GM12864 (cell line): ENCODE data around the gene HAUS3.

Experiments
- DNase-seq: peaks from one replicate; pipeline ENCODE4 v3.0.0-alpha.2; 2011; ENCODE audit warnings: low read depth
- H3K4me3 ChIP-seq: 2 replicates; pipeline ENCODE4 v1.5.1; 2011; ENCODE audit warnings: mild to moderate bottlenecking, low read depth, low read length, control low read depth
- CTCF ChIP-seq: IDR thresholded peaks from 2 replicates; pipeline ENCODE4 v1.5.1; 2011; ENCODE audit warnings: low read depth, mild to moderate bottlenecking, moderate library complexity, low read length, control low read depth, inconsistent platforms; ENCODE audit errors: missing control alignments

The HAUS3 gene

GRCh38 chr4:2245057-2245786 lies 3.3 kb upstream of the HAUS3 start:
- no peak overlapping the region for H3K4me3 ChIP-seq
- TF ChIP-seq CTCF: no peak
- no peak for DNase-seq

- DNase-seq: no peak
- no peak overlapping the region for H3K4me3 ChIP-seq
- peak; percentile 17 for TF ChIP-seq CTCF
These were observed 1.9 kb upstream of the HAUS3 start for GRCh38 chr4:2243681-2244380.

- no peak for DNase-seq
These were observed 918 bp downstream of the HAUS3 start for GRCh38 chr4:2241003-2241402.

GRCh38 chr4:2236944-2237666 lies 4.8 kb downstream of the HAUS3 start:
- no peak for DNase-seq
- no peak overlapping the region for H3K4me3 ChIP-seq
- TF ChIP-seq CTCF: no peak

More at GRCh38 chr4:2241003-2241402, 918 bp downstream of the HAUS3 start:
- TF ChIP-seq CTCF: no peak
- H3K4me3 ChIP-seq: peak overlapping the region; percentile 74

- TF ChIP-seq CTCF: no peak
- no peak for DNase-seq
- H3K4me3 ChIP-seq: no peak overlapping the region
These were observed 10.8 kb downstream of the HAUS3 start for GRCh38 chr4:2231082-2231481.

GRCh38 chr4:2226261-2226660 lies 15.7 kb downstream of the HAUS3 start:
- no peak overlapping the region for H3K4me3 ChIP-seq
- no peak for TF ChIP-seq CTCF
- DNase-seq: no peak
